HG03442 (cell line): Measurements from ENCODE around the gene SOX12.

Experiments used
- ATAC-seq: cut with Tn5 transposase; IDR thresholded peaks from one replicate; pipeline ENCODE4 v1.9.1; 2021; ENCODE audit warnings: mild to moderate bottlenecking, moderate library complexity; ENCODE audit not compliant: unreplicated experiment

The SOX12 gene

DNA sequence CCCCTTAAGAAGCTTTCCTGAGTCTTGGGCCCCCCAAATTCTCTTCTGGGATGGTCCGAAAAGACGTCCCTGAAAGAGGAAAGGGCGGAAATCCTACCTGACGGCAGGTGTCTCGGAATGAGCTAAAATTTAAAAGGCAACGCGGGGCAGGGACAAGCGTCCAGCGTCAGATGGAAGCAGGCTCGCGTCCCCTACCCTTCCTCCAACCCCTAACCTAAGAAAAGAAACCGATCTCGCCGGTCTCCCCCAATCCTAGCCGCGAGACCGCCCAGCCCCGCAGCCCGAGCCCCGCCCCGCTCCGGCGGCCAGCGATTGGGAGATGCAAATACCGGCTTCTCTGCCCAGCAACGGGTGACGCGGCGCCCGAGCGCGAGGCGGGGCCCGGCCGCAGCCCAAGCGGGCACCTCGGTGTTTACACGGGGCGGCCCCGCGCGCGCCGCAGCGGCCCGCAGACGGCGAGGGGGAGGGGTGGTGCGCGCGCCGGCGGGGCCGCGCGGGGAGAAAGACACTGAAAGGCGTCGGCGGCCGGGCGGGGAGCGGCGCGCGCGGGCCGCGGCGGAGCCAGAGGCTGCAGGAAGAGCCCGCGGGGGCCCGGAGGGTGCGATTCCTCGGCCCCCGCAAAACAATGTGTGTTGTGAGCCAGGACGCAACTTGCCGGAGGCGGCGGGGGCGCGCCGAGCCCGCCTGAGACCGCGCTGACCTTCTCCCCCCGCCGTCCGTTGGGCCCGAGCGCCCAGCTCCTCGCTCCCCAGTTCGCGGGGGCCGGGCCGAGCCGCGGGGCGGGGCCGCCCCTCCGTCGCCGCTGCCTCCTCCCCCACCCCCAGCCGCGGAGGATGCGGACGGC, at the start of gene SOX12:
Gene SOX12 (plus strand): TSS at position 508 of the 844 bp plus-strand sequence. CDS start 373 bp downstream, outside the sequence.
- peak; percentile 64 for ATAC-seq

DNA sequence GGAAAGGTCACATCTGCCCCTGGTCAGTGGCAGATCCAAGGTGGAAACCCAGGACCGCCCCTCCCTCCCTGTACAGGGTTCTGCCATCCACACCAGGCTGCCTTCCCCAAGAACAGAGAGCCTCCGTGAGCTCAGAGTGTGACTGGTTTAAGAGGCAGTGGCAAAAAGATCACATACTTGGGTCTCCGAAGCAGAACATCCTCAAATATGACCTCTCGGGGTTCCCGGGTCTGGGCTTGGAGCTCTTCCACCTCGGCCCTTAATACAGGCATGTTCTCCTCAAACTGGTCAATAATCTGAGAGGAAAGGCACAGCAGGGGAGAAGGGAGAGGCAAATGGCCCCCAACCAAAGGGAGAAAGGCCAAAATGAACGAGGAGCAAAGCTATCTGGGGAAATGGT, 49.6 kb upstream of the SOX12 start:
- ATAC-seq: no peak

- no peak for ATAC-seq
These were observed 48.5 kb upstream of the SOX12 start for GRCh38 chr20:276620-277495.

DNA sequence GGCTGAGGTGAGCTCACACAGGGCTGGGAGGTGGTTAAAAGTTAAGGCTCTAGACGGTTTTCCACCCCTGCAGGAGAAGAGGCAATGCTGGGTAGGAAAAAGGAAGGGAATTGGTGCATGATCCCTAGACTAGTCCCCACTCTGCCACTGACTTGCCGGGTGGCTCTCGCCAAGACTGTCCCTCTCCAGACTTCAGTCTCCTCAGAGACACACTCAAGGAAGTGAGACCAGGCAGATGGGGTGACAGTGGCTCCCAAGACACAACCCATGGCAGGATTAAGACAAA, 47.9 kb upstream of the SOX12 start:
- no peak for ATAC-seq

DNA sequence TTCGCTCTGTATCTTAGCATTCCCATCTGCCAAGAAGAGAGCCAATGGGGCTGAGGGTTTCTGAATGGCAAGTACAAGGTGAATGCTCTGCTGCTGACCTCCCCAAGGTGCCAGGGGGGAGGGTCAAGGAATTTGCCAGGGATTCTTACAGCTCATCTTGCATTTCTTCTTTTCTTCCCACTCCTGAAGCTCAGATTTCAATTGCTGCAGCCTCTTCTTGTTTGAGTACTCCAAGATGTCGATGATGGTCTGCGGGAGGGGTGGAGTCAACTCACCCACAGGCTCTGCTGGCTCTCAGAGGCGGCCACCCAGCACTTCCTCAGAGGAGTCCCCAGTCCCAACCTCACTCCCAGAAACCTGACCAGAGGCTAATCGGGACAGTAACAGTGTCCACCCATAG, 47.2 kb upstream of the SOX12 start:
- no peak for ATAC-seq

DNA sequence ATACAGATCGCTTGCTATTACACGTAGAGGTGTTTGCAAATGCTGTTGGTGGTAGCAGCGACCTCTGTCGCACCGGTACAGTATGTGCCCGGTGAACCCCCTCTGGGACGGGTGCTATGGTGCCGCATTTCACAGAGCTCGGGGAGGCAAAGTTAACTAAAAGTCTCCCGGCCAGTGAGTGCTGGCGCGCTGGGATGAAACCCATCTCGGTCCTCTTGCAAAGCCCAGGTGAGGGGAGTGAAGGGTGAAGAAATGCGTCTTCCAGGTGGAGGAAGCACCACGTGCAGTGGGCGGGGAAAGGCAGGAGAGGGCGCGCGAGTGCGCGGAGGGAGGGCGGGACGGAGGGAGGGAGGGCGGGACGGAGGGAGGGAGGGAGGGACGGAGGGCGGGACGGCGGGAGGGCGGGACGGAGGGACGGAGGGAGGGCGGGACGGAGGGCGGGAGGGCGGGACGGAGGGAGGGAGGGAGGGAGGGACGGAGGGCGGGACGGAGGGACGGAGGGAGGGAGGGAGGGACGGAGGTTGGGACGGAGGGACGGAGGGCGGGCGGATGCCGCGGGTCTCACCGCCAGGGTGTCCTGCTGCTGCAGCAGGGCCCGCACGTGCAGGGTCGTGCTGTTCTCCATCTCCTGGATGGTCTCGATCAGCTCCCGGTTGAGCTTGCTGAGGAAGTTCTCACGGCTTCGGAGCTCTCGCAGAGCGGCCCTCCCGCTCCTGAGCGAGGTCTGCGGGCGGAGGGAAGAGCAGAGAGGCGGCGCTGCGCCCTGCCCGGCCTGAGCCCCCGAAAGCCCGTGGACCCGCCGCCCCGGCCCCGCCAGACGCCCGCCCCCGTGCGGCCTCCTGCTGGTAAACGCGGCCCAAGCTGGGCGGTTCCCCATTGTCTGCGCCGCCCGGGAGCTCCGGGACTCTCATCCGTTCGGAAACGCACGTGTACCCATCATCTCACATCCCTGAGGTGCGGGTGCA, 46.5 kb upstream of the SOX12 start:
- no peak for ATAC-seq

- ATAC-seq: no peak
These were observed 41.2 kb upstream of the SOX12 start for GRCh38 chr20:284172-284571.

GRCh38 chr20:286508-286907, 38.8 kb upstream of the SOX12 start:
- no peak for ATAC-seq

- ATAC-seq: no peak
These were observed 36.2 kb upstream of the SOX12 start for GRCh38 chr20:288956-289692.

DNA sequence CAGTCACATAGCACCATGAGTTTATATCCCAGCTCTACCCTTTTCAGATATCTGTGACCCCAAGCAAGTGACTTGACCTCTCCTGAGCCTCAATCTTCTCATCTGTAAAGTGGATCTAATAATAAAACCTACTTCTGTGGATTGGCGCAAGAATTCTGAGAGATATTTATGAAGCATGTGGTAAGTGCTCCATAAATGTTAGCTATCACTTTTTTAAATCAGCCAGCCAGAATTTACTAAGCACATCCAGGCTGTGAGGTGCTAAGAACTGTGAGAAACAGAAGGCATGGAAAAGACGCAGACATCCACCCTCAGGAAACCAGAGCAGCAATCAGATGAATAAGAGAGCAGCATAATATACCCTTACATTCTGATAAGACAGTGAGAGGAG, 35.7 kb upstream of the SOX12 start:
- no peak for ATAC-seq

- ATAC-seq: peak; percentile 87
These were observed 35.1 kb upstream of the SOX12 start, which contains the start of gene C20orf96 for GRCh38 chr20:290084-290831. Gene C20orf96 (minus strand): TSS chr20:290750. CDS start chr20:290610, 140 bp downstream.

- ATAC-seq: no peak
These were observed 30.8 kb upstream of the SOX12 start for GRCh38 chr20:294602-295001.

DNA sequence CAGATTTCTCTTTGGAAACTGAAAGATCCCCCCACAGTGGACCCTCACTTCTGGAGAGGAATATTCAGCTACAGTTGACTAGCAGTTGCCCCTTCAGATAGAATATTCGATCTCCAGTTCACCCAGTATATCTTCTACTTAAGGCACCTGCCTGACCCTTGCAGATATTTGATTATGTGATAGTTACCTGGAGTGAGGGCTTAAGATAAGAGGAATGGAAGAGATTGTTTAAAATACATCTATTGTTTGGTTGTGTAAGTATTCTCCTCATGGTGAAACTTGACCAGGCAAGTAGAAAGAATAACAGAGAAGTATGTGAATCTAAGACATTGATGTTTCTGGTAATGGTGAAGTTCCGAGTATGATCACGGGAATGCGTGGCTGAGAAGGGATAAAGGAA, 29.5 kb upstream of the SOX12 start:
- no peak for ATAC-seq

GRCh38 chr20:297098-297924, 28.0 kb upstream of the SOX12 start, which contains the start of gene ZCCHC3:
Gene ZCCHC3 (plus strand): TSS chr20:297570. CDS start chr20:297587, 17 bp downstream.
- ATAC-seq: peak; percentile 75

GRCh38 chr20:297925-298775, 27.2 kb upstream of the SOX12 start:
- peak; percentile 18 for ATAC-seq

DNA sequence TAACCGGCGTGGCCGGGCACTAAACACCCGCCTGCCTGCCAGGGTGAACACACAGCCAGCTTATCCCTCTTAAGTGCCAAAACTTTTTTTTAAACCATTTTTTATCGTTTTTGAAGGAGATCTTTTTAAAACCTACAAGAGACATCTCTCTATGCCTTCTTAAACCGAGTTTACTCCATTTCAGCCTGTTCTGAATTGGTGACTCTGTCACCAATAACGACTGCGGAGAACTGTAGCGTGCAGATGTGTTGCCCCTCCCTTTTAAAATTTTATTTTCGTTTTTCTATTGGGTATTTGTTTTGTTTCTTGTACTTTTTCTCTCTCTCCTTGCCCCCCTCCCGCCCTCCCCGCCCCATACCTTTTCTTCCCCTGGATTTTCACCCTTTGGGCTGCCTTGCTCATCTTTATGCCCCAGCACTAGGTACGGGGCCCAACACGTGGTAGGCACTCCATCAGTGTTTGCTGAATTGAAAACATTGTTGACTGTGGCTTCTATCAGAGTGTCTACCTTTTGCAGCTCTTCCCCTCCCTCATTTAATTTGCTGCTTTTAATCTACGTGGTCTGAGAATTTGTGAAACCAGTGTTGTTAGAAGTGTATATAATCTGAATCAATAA, 26.5 kb upstream of the SOX12 start:
- ATAC-seq: no peak

- ATAC-seq: no peak
These were observed 24.9 kb upstream of the SOX12 start for GRCh38 chr20:300345-300990.
